Glomerular visceral epithelial cell (primary cell): ENCODE results near the gene WDR11.
"Not testable (repeated sequence)": the region's sequence is repeated elsewhere in the genome, so short reads cannot be mapped to it uniquely, and the experiment has no call there.

Experiments
- DNase-seq: peaks from one replicate; pipeline ENCODE4 v3.0.0-alpha.2; 2016; ENCODE audit errors: extremely low spot score

The WDR11 gene

DNA sequence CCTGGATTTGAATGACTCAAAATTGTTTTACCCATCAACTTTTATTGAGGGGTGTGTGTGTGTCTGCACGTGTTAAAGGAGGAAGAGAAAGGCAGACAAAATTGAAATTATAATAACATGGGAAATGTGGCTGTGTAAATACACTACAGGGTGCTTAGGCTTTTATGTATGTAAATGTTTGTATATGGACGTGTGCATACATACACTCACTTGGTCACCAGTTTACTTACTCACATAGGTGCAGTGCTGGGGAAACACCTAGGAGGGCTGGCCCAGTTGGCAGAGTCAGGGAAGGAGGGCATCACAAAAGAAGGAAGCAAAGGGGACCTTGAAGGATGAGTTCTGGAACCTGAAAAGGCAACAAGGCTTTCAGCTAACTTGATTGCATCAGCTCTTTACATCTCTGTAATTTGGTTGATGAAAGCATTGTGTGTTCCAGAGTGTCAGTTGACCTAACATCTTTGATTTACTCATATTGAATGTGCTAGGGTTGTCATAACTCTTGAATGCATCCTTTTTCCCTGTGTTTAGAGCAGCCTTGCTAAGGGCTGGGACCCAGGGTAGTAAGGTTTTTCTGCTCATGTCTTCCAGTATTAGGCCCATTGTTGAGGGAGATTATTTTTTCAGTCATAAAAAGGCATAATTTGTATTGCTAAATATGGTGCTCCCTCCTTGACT is 10.2 kb downstream of the WDR11 start:
- DNase-seq = no peak

DNA sequence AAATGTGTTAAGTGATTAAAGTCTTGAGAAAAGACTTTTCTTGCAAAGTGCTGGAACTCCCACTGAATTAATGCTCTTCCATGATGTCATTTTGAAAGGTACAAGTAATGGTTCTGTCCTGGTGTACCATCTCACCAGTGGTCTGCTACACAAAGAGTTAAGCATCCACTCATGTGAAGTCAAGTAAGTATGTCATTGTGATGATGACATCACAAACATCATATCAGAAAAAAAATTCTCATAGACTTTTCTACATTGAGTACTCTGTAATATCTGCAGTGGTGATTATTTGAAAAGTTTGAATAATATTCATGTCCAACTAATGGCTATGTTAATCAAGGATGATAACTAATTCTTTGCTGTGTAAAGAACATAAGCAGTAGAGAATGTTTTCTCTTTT is 22.6 kb downstream of the WDR11 start:
- DNase-seq = no peak

DNA sequence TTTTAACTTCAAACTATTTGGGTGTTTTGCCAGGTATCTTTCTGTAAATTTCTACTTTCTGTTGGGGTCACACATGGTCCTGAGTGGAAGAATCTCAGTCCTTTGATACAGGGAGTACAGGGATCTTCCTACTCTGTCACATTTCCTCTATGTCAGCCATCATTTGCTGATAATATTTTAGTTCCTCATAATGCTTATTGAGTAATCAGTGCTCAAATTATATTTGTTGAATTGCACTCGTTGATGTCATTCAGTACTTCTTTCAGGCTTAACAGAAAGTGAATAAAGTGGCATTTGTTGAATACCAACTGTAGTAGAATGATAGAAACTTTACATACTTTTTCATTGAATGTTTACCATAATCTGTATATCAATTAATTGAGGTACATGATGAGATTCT is 31.9 kb downstream of the WDR11 start:
- DNase-seq = no peak

DNA sequence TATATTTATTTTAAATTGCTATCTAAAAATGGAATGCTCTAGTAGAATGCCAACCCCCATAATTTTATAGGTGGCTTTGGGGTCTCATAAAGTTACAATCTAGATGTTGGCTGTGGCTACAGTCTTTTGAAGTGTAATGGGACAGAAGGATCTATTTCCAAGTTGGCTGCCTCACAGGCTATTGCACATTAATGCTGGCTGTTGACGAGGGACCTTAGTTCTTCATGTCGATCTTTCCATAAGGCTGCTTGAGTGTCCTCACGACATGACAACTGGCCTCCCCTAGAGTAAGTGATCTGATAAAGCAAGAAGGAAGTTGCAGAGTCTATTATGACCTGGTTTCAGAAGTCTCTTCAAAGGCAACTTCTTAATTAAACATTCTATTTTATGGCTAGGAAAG is 36.3 kb downstream of the WDR11 start:
- no peak for DNase-seq

DNA sequence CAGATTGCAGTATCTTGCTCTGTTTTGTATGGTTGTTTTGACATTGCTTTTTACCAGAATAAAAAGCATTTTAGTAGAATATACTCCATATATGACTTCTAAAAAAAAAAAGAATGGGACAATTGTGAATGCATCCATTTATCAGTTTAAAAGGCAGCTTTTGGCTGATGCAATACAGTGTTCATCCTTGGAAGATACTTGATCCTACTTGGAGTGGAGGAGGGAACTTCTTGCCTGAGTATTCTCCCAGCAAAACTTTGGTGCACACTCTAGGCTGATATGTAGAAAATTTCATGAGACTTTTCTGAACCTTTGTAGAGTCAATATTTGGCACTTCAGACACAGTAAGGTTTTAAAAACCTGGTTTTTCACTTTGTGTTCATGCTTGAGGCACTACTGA is 40.2 kb downstream of the WDR11 start:
- no peak for DNase-seq

DNA sequence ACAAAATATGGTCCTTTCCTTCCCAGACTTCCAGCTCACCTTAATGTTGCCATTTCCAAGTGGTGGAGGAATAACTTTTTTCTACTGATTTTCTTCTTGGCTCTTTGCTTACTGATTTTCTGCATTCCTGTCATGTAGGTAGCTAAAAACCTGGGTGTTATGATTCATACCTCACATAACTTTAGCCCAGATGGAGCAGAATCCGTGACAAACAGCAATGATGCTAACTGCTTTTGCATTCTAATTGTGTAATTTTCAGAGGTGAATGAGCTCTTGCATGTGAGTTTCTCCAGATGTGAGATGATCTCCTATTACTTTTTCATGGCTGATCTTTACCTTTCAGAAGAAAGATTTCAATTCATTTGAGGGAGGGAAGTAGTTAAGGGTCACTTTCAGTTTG is 43.4 kb downstream of the WDR11 start:
- no peak for DNase-seq

DNA sequence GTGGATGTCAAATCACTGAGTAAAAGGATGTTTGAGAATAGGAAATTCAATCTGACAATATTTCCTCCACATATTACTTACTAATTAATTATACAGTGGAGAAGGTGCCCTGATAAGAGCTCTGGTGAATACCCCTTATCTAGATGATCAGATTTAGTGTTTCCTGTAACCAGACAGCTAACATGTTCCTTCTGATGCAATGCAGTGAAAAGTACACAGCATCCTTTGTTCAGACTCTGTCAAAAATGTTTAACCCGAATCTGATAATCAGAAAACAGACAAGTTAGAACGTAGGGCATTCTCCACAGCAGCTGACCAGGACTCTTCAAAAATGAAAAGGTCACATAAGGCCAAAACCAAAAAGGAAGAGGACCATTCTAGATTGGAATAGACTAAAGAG is 46.2 kb downstream of the WDR11 start:
- DNase-seq = no peak

DNA sequence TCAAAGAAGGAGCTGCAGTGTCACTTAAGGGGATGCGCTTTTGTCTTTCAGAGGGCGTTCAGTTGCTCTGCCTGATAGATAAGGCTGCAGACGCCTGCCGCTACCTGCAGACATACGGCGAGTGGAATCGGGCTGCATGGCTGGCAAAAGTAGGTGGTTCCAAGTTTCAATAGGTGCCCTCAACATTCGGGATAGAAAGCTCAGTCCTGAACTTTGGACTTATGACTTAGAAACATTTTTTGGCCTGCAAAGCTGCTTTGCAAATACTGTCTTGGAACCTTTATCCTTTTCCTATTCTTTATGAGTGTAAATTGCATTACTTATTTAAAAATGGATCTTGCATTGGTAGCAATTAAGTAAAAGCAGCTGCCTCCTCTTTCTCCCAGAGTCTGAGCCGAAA is 54.1 kb downstream of the WDR11 start:
- no peak for DNase-seq

DNA sequence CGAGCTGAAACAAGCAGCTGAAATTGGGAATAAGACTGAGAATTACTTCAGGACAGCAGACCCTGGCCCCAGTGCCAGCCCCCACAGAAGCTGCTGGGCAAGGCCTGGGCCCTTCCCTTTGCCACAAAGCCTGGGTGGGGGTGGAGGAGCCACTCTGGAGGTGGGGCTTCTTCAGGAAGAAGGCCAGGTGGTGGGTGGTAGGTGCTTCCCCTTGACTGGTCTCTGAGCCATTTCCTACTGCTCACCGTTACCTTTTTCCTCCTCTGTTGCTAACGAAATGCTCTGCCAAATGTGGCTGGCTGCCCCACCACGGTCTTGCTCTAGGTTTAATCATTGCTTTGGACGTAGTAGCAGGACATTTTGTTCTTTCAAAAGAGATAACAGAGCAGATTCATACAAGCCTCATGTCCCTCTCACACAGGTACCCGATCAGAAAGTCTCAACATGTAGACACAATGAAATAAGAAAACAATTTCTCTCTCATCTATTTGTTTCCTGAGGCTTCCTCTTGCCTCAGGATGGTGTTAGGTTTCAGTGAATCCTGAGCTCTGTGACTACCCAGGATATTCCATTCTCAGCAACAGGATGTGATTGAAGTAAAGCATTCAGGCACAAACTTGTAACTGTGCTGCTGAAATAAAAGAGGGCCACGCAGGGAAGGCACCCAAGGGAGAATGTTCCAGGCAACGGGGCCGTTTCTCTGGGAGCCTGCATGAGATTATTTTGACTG is 66.5 kb downstream of the WDR11 start:
- DNase-seq = no peak

DNA sequence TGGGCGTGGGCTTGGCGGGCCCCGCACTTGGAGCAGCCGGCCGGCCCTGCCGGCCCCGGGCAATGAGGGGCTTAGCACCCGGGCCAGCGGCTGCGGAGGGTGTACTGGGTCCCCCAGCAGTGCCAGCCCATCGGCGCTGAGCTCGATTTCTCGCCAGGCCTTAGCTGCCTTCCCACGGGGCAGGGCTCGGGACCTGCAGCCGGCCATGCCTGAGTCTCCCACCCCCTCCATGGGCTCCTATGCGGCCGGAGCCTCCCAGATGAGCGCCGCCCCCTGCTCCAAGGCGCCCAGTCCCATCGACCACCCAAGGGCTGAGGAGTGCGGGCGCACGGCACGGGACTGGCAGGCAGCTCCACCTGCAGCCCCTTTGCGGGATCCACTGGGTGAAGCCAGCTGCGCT is 72.7 kb downstream of the WDR11 start:
- not testable (repeated sequence) for DNase-seq

DNA sequence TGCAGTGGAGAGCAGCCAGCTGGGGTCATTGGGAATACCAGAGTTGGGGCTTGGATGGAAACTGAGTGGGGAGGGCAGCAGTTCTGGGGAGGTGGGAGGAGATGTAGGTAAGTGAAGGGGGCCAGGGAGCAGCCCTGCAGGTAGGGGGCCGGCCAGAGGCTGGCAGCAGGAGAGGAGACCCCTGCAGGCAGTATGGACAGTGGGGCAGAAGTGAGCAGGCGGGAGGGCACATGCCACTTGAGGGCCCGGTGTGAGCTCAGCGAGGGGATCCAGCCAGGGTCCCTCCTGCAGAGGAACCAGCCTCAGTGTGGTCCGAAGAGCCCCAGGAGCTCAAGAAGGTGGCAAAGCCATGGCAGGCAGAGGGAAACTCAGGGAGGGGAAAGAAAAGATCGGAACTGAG is 75.4 kb downstream of the WDR11 start:
- DNase-seq = no peak

DNA sequence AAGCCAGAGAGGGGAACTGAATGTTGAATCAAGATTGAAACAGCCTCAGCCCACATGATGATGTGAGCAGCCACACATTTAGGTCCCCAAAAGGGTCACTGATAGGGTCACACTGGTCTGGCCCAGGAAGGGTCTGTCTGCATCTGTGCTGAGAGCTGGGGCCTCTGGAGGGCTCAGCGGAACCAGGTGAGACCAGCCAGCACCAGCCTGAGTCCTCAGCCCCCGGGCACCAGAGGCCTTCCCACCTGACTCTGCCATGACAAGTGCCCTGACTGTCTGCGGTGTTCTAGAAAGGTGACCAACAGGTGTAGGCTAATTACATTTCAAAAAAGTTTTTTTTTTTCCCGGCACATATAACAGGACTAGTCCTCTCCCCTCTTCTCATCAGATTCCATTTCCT is 76.2 kb downstream of the WDR11 start:
- no peak for DNase-seq

DNA sequence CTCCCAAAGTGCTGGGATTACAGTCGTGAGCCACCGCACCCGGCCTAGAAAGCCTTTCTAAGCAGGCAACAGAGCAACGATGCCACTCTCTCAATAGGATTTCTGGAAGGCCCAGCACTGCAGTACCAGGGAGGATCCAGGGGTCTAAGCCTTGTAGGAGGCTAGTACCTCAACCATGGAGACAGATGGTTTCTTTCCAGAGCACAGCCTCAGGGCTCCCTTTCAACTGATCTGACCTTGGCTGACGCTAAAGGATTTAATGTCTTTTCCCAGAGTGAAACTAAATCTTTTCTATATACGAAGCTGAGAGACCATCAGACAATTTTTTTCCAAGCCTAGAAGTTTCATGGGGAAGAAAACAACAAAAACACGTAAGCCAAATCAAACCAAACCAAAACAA is 78.0 kb downstream of the WDR11 start:
- DNase-seq = no peak

DNA sequence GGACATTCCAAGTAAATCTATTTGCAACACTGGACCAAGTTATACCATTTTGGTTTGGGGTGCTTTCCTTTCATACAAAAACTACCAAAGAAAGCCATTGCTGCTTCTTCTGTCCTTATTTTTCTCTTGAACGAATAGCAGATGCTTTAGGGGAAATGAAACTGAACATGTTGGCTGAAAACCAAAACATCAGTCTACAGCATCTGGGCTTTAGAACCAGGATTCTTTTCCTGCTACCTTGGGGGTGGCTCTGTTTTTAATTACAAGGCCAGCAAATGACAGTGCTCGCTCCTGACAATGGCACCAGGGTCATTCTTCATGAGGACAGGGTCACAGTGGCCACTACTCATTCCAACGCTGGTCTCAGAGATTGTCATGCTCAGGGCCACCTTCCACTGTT is 80.3 kb downstream of the WDR11 start:
- DNase-seq = no peak

DNA sequence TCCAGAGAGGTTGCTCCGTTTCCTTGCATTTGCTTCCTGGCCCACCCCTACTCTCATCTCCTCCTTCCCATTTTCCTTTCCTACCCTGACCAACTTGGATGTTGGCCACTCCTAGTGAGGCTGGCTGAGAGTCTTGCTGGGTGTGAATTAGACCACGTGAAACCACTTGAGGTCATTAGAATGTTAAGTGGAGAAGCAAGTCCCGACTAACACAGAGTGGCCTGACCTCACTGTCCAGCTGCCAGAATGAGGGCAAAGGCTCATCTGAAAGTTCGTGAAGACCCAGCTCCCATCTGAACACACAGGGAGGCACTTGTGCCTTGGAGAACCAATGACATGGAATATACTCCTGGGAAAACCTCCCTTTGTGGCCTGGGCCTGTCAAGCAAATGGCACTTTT is 80.8 kb downstream of the WDR11 start:
- no peak for DNase-seq

DNA sequence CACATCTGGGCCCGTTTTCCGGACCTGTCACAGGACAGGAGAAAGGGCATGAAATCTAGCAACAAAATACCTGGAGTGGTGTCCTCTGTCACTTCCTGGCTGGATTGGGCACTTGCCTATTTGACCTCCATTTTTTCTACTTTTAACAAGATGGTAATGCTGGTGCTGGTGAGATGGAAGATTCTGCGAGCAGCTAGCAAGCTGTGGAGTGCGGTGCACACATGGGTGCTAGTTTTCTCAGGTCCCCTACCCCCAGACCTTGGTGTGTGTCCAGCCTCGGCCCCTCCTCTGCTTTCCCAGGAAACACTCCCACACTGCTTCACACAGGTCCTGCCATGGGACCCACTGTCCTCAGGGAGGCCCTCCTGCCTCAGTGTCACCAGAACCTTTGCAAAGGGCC is 87.7 kb downstream of the WDR11 start:
- DNase-seq = no peak

DNA sequence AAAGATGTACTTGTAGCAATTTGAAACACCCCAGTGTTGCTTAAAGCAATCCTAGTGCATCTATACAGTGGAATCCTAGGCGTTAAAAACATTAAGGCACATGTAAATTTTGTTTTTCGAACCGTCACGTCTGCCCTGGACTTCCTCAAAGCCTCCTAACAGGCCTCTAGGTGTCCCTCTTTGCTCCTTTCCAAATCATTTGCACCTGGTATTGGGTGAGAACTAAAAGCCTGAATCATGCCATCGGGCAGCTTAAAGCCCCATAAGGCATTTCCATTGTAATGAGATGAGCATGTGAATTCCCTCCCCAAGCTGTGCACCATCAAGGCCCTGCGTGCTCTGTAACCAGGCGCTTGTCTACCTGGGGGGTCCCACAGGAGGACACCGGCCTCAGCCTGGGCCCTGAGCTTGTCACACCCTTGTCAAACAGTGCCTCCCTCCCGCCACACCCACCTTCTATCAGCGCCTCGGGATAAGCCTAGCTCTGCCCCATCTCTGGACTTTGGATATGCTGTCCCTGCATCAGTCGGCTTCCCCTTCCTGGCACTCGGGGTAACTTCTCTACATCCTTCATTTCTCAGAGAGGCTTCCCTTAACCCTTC is 89.2 kb downstream of the WDR11 start:
- no peak for DNase-seq

DNA sequence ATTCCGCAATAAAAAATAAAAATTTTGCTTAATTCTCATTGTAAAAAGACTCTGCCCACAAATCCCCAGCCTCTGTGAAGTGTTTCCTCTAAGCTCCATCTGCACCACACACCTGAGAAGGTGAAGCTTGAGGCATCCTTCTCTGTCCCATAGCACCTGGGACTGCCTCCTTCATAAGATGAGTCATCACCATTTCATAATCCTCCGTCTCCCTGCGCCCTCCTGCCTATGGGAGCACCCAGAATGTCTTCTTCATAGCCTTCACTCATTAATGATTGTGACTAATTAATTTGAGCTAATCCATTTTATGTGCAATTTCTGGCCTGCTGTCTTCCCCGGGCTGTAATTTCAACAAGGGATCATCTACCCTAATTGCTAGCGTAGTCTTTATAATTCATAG is 90.3 kb downstream of the WDR11 start:
- DNase-seq = no peak

DNA sequence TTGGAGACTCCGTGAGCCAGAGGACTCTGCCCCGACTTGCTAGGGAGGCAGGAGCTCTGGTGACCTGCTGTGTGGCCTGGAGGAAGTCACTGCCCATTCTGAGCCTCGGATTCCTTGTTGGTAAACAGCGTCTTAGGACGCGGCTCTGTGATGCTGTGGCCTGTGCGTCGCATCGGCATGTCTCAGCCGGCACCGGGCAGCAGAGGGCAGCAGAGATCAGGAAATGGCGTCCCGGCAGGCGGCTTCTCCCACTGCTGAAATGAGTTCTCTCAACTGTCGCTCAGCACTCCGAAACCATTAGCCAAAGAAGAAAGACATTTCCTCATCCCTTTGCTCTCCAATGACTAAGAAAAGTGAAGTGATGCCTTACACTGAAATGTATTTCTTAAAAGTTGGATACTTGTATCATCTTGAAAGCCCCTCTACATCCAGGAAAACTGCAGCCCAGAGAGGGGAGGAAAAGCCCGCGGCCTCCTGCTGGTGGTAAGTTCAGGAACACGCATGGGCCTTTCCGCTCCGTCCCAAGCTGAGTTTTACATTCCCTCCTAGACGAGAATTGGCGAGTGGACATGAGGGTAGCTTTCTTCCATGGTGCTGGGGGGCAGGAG is 91.7 kb downstream of the WDR11 start:
- DNase-seq = peak; percentile 66

DNA sequence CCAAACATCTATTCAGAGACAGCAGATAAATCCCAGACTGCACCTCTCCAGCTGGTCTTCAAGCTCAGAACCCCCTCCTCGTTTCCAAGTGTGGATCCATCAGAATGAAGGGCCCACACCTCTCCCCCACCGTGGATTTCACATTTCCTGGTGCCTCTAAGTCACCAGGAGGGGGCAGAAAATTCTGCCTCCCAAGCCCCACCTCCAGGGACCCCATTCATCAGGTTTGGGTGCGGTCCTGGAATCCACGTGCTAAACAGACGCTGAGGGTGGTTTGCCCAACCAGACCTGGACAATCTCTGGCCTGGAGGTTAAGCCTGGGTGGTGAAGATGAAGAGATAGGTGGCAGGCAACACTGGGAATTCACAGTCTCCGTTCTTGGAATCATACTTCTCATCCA is 92.4 kb downstream of the WDR11 start:
- DNase-seq = no peak

DNA sequence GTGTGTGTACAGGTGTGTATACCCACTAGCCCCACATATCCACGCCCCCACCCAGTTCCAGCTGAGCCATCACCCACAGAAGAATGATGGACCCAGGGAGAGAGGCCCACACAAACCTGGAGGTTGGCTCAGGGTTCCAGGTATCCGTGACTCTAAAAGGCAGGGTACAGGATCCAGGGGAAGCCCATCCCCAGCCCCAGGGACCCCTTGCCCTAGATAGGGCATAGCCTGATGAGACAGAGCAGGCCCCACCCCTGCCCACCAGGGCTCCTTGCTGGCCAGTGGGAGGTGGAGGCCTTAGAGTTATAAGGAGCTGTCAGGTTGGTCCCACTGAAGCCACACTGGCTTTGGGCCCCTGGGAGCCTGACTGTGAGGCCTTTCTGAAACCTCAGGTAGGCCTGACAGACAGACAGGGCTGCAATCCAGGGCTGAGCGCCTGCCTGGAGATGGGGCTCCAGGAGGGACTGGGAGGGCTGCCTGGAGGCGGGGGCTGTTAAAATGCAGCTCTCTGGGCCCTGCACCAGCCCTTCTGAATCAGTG is 93.5 kb downstream of the WDR11 start:
- DNase-seq = no peak

DNA sequence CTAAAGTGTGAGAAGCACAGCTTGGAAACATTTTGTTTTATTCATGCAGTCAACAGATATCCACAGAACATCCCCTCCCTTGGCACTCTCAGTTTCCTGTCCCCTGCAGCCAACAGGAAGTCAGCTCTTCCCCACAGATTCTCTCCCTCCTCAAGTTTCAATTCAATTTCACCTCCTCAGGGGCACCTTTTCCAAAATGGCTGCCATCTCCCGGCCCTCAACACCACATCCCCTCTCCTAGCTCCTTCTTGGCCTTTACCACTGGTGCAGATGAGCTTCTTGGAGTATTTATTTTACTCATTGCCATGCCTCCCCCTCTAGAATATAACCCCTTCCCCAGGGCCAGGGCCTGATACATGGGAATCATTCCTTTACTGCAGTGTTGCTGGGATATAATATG is 94.0 kb downstream of the WDR11 start:
- no peak for DNase-seq

DNA sequence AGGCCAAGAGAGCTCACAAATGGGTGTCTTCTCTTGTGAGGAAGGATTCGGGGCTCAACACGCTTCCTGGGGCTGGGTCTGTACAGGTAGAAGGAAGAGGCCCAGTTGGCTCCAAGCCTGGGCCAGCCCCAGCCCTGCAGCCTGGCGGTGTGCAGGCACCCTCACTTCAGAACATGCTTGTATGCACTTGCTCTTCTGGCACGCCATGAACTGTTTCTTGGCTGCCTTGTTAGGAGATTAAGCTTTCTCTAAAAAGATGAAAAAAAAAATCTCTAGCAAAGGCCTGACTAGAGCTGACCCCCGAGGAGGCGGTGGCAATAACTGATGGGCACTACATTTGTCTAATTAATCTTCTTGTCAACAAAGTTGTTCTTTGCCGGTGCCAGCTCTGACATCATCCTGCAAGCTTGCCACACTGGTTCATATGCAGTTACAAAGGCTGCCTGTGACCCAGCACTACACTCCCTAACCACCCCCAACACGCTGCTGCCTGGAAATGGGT is 94.7 kb downstream of the WDR11 start:
- no peak for DNase-seq
